ENCODE measurements around the gene PIK3C3.

- no peak for TF ChIP-seq CTCF (IDR thresholded peaks at IDR 0.05; ENCODE audit: low read length)
- no peak for TF ChIP-seq EZH2 (IDR thresholded peaks at IDR 0.05; ENCODE audit: borderline replicate concordance, low read length)
These were observed 176.9 kb downstream of the PIK3C3 start for GRCh38 chr18:42131930-42132244.
